HG03280 (cell line): ENCODE results near the gene OR9Q1.
"Not testable (repeated sequence)": the region's sequence is repeated elsewhere in the genome, so short reads cannot be mapped to it uniquely, and the experiment has no call there.

Experiments used
- ATAC-seq: cut with Tn5 transposase; IDR thresholded peaks from one replicate; pipeline ENCODE4 v1.9.1; 2021; ENCODE audit warnings: mild to moderate bottlenecking, moderate library complexity; ENCODE audit not compliant: unreplicated experiment

The OR9Q1 gene, protein sequence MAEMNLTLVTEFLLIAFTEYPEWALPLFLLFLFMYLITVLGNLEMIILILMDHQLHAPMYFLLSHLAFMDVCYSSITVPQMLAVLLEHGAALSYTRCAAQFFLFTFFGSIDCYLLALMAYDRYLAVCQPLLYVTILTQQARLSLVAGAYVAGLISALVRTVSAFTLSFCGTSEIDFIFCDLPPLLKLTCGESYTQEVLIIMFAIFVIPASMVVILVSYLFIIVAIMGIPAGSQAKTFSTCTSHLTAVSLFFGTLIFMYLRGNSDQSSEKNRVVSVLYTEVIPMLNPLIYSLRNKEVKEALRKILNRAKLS

DNA sequence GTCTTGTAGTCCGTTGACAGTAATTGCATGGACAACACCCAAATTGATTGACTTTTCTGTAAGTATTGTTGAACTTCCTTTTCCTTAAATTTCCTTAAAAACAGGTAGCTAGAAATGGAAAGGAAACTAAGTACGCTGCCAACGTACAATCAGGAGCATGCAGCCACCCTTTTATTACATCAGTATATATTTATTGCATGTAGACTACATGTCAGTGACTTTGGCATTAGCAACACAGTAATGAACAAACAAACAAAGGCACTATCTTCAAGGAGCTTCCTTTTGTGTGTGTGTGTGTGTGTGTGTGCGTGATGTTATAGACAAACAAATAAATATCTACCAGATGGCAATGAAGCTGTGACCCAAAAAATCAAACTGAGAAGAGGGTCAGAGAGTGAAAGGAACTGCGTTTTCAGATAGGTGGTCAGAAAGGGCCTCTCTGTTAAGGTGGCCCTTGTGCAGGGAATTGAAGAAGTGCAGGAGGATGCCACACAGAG is at the start of gene OR9Q1:
TSS of gene OR9Q1 (plus strand) at position 447 of the 497 bp plus-strand sequence. CDS start 155,564 bp downstream, outside the sequence.
- ATAC-seq: no peak

DNA sequence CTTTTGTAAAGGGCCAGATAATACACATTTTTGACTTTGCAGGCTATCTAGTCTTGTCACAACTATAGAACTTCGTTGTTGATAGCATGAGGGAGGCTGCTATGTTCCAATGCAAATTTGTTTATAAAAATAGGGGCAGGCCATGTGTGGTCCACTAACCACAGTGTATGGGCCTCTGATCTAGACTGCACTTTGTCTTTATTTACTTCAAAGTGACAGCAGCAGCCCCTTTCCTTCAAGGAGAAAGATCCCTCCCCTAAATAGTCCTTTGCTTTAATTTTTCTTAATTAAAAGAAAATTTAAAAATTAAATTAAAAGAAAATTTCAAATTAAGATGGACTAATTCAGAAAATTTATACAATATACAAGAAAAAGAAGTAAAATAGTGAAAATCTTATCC is 49.5 kb upstream of the OR9Q1 start:
- ATAC-seq: no peak

DNA sequence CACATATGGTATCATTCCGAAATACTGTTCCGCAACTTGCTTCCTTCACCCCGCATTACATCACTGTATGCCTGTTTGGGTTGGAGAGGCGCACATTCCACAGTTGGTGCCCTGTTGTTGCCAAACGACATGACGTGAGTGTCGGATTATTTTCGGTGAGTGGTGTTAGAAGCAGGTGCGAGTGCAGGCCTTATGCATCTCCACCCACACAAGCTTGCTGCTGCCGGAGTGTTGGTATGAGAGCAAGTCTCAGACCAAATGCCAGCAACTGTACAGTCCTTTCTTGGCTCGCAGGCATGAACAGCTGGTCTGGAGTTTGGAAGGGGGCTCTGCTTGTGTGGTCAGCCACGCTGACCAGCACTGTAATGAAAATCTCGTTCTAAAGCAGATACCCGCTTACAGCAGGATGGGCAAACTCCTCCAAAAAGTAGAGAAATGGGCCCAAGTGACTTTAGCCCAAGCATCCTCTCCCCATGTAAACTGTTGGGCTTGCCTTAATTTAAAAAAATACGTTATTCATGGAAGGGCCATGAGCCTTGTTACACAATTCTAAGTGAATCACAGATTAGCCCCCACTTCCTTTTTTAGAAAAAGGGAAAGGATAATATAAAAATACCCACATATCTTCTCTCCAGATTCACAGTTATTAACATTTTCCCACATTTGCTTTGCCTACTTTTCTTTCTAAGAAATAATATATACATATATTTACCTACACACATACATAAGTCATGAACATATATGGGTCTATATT is 48.7 kb upstream of the OR9Q1 start:
- no peak for ATAC-seq

DNA sequence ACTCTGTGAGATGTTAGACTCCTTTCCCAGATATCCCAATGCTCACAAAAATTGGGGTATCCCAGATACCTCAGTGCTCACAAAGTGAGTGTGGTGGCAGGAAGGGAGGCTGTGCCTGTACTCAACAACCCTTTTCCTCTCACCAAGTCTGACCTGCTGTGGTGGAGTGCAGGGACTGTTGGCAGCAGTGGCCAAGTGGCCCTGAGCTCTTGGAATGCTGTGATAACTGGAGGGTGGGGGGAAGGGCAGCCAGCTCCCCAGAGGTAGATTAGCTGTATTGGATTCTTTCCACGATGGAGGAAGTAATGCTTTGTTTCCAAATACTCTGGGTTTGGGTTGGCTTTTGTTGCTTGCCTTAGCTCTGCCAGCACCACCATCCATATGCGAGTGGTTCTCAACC is 46.0 kb upstream of the OR9Q1 start:
- no peak for ATAC-seq

DNA sequence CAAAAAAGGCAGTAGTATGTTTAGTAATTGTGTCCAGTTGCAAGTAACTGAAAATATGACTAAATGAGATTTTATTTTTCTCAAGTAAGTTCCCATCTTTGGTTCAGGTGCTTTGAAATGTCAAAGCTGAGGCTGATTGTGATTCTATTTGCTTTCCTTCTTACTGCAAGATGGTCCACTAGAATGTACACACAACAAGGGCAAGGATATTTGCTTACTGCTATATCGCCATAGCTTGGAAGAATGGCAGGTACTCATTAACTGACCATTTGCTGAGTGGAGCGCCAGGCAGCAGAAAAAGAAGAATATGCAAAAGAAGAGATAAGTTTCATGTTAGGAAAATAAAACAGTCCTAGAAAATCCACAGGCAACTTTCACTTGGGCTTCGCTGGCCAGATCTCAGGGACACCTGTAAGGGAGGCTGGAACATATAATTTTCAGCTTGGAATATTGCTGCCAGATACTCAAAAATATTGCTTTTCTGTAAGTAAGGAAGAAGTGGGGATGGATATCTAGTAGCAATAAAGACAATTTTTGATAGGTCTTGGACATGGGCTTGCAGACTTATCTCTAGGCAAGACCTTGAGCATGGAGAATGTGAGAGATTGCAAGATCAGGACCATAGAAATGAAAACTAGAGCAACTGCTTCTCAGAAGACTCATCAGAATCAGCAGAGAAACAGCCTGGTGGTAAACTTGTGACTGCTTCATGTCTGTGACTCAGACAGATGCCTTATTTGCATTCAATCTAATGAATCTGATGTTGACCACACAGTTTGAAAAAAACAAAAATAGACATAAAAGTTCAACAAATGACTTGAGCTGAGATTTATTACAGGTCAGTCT is 44.8 kb upstream of the OR9Q1 start:
- no peak for ATAC-seq

DNA sequence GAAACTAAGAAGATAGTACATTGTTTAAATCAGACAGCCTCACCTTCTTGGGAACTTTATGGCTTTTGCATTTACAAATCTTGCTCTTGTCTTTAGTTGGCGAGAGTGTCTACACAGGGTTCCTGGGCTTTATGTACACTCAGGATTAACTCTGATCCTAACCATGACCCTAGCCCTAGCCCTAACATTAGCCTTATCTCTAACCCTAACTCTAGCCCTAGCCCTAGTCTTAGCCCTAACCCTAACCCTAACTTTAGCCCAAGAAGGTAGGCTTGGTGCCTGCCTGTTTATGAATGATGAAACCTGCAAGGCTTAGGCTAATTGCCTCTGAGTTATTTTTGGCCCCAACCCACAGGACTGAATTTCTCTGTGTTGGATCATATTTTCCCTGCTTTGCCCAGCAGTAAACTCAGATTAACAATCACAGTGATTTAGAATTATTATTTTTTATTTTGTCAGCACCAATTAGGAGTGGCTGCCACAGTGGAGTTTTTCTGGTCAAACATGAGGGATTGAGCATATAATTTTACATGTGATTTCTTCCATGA is 44.1 kb upstream of the OR9Q1 start:
- ATAC-seq: no peak

DNA sequence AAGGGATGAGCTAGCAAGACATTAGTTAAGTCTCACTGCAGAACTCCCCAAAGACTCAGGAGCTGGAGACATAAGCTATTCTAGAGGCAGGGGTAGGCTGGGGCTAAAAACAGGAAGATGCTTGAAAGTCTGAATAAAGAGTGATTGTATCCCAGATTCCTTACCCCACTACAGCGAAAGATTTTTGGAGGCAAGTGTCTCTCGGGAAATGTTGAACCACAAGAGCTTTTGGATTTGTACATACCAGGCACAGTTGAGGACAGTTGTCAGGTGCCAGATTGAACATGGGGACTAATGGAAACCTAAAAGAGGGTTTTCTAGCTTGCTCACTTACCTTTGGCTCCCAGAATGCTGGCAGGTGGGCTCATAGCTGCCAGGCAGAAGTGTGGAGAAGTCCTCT is 43.5 kb upstream of the OR9Q1 start:
- no peak for ATAC-seq

DNA sequence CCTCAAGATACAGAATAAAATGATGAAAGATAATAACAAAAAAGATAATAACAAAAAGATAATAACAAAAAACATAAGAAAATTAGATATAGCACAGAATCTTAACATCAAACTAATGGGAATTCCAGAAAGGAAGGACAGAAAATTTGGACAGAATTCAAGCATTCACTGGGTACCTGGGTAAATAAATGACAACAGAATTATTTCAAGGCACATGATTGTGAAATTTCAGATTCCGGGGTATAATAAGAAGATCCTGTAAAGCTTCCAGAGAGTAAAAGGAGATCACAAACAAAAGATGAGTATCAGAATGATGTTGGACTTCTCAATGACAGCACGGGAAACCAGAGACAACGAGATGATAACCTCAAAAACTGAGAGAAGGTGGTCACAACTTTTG is 42.1 kb upstream of the OR9Q1 start:
- ATAC-seq: no peak

DNA sequence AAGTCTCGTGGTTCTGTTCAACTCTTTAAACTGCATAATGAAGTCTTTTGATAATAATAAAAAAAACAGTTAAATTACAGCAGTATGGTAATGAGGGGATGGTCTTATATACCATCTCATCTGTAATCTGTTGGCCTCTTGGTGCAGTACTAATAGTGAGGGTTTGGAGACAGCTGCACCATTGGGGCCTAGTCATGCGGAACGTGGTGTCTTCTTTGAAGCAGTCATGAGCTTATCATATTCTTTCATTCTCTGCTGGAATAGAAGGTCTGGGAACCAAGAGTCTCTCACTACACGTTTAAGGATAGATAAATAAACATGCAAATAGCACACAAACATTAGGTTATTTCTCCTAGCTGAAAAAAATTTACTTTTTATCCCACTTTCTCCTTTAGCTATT is 40.9 kb upstream of the OR9Q1 start:
- ATAC-seq: no peak

DNA sequence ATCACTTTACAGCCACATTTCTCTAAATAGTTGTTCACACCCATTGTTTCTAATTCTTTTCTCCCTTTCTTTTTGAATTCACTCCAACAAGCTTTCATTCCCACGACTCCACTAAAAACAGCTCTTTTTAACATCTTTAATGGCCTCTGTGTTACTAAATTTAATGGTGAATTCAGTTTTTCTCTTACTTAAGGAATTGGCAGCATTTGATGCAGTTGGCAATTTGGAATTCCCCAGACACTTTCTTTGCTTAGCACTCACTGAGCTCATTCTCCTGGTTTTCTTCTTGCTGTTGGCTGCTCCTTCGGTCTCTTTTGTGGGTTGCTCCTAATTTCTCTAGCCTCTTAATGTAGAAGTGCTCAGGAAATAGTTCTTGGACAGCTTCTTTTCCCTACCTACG is 40.5 kb upstream of the OR9Q1 start:
- no peak for ATAC-seq

DNA sequence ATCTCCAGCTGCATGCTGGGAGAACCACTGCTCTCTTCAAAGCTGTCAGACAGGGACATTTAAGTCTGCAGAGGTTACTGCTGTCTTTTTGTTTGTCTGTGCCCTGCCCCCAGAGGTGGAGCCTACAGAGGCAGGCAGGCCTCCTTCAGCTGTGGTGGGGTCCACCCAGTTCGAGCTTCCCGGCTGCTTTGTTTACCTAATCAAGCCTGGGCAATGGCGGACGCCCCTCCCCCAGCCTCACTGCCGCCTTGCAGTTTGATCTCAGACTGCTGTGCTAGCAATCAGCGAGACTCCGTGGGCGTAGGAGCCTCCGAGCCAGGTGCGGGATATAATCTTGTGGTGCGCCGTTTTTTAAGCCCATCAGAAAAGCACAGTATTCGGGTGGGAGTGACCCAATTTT is 24.2 kb upstream of the OR9Q1 start:
- not testable (repeated sequence) for ATAC-seq

DNA sequence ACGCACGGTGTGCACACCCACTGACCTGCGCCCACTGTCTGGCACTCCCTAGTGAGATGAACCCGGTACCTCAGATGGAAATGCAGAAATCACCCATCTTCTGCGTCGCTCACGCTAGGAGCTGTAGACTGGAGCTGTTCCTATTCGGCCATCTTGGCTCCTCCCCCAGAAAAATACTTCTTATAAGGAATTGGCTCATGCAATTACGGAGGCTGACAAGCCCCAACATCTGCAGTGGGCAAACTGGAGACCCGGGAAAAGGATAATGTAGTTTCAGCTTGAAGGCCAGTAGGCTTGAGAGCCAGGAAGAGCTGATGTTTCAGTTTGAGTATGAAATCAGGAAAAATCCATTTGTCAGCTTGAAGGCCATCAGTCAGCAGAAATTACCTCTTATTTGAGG is 23.7 kb upstream of the OR9Q1 start:
- ATAC-seq: not testable (repeated sequence)

DNA sequence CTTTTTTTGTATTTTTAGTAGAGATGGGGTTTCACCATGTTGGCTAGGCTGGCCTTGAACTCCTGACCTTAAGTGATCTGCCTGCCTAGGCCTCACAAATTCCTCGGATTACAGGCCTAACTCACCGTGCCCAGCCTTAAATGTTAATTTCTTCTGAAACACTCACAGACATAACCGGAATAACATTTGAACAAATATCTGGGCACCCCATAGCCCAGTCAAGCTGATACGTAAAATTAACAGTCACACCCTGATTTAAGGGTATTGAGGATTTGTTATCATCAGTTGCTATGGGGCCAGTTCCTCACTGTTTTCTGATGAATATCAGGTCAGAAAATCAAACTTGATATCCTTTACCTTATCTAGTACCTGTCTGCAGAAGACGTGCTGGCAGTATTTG is 23.0 kb upstream of the OR9Q1 start:
- ATAC-seq: no peak

DNA sequence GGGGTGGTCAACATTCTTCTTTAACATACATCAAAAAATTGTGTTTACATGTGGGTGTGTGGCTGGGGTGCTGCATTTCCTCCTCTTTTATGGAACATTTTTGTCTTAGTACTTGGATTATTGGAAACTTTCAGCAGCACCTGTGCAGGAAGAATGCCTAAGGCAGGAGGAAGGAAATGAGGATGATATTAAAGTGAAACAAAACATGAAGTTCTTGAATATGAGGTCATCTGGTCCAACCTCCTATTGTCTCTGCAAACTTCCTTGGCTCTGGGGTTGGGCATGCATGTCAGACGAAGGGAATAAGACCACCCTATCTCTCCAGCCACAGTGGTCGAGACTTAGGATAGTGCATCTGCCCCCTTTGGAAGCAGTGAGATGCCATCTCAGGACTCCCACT is 20.6 kb upstream of the OR9Q1 start:
- no peak for ATAC-seq

DNA sequence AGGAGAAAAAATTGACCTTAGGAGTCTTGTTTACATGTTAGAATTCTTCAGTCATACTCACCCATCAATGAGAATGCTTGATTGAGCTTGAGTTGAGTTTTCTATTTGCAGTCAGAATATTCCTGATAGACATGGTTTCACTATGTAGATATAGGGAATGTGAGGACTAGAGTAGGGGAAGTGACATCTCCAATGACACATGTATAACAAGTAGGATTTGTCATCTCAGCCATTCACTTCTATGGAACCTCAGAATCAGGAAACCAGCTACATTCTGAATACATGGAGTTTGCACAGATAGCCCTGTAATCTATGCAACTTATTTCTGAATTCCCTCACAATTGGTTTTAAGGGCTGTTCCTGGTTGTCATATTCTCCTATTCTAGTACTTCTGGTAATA is 20.1 kb upstream of the OR9Q1 start:
- ATAC-seq: no peak

DNA sequence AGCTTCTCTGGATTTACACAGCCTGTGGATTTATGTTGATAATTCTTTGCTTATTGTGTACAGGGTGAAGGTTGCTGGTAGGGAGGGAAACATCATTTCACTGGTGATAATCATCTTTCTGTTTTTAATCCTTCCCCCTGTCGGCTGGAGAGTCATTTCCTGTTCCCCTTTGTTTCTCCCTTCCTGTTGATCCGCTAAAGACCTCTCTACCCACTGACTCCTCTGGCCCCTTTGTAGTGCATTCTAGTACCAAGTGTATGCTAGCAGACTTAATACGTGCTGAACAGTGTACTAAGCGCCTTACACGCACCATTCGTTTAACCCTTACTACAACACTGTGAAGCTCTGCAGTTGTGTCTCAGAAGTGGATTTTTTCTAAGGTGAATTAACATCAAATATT is 19.0 kb upstream of the OR9Q1 start:
- ATAC-seq: no peak

DNA sequence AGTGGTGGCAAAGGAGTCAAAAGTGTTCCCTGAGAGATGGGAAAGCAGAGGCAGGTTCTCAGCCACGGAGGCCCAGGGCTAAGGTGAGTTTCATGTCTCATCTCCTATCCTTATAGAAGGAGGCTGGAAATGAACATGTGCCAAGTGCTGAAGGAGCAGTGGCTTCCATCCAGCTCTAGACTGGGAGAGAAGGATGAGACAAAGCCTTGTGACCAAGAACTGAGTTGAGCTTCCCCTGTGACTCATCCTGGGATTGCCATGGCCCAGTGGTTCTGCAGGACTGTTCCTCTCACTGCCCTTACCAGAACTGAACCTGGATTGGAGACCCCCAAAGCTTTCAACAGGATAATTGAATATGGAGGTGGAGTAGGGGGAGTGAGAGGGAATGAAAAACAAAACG is 16.7 kb upstream of the OR9Q1 start:
- no peak for ATAC-seq

DNA sequence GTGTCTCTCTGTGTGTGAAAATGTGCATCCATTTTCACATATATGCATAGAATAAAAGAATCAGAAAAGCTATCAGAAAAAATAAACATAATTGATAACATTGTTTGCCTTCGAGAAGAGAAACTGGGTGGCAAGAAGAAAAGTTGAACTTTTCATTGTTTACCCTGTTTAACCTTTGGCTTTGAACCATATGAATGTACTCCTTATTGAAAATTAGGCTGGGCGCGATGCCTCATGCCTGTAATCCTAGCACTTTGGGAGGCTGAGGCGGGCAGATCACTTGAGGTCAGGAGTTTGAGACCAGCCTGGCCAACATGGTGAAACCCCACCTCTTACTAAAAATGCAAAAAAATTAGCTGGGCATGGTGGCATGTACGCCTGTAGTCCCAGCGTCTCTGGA is 11.9 kb upstream of the OR9Q1 start:
- ATAC-seq: no peak

DNA sequence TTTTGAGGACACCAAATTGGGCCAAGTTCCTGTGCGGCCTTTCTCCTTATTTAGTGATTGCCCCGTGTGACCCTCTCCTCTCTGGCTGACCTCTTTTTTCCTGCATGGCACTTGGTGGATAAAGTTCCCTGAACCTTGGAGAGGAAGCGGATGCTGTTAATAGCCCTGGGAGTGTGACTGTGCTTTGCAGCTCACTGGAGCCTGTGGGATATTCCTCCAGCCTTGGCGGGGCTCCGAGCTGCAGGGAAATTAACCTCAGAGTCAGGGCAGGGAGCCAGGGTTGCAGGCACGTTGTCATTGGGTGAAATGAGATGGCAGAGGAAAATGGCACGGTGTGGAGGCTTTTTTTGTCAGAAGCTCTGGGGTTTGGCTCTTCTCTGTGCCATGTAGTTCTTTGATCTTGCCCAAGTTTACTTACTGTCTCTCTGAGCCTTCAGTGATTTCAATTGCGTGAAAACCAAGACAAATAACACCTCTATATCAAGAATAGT is 965 bp downstream of the OR9Q1 start:
- no peak for ATAC-seq

DNA sequence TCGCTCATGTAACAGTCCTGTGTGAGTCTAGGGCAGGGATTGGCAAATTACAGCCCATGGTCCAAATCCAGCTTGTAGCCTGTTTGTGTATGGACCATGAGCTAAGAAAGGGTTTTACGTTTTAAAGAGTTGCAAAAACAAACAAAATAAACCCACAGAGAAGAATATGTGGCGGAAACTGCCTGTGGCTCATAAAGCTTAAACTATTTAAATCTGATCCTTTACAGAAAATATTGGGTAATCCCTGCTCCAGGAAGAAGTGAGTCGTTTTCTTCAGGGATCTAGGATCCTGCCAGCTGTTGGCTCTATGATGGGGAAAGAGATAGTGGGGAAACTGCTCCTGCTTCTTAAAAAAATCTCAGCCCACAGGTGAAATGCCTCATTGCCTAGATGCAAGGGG is 3.7 kb downstream of the OR9Q1 start:
- no peak for ATAC-seq
